ENCODE results near the gene PICK1. TPM values are rescaled to one million over a fixed set of nuclear protein-coding genes. Genes with fewer than 3 reads are reported as not detected.

Gene PICK1
- total RNA-seq, 1 donor from 2014 or later, result 5.5 TPM

- DNase-seq (ENCODE audit: low spot score), result no peak
Measured at GRCh38 chr22:38087855-38088254, 30.7 kb downstream of the PICK1 start.

GRCh38 chr22:38088629-38089473 is 31.6 kb downstream of the PICK1 start:
- no peak for DNase-seq (ENCODE audit: low spot score)

GRCh38 chr22:38089474-38089851 is 32.3 kb downstream of the PICK1 start:
- no peak for DNase-seq (ENCODE audit: low spot score)

- DNase-seq (ENCODE audit: low spot score), result no peak
Measured at GRCh38 chr22:38097058-38097457, 39.9 kb downstream of the PICK1 start.

- DNase-seq (ENCODE audit: low spot score), result peak; percentile 37
Measured at GRCh38 chr22:38097557-38098409, 40.6 kb downstream of the PICK1 start.

GRCh38 chr22:38098410-38099249 is 41.4 kb downstream of the PICK1 start:
- DNase-seq (ENCODE audit: low spot score), result peak; percentile 69

GRCh38 chr22:38103641-38104040 is 46.4 kb downstream of the PICK1 start:
- no peak for DNase-seq (ENCODE audit: low spot score)

GRCh38 chr22:38104084-38104483 is 46.9 kb downstream of the PICK1 start:
- no peak for DNase-seq (ENCODE audit: low spot score)

- no peak for DNase-seq (ENCODE audit: low spot score)
Measured at GRCh38 chr22:38106814-38107578, 49.8 kb downstream of the PICK1 start.

GRCh38 chr22:38107692-38108515 is 50.7 kb downstream of the PICK1 start:
- no peak for DNase-seq (ENCODE audit: low spot score)

- no peak for DNase-seq (ENCODE audit: low spot score)
Measured at GRCh38 chr22:38108561-38109319, 51.5 kb downstream of the PICK1 start.

- no peak for DNase-seq (ENCODE audit: low spot score)
Measured at GRCh38 chr22:38109371-38110001, 52.3 kb downstream of the PICK1 start.

- no peak for DNase-seq (ENCODE audit: low spot score)
Measured at GRCh38 chr22:38110008-38110862, 53.0 kb downstream of the PICK1 start, which contains the start of gene BAIAP2L2. Gene BAIAP2L2, minus strand, starts transcription at chr22:38110684. Its CDS starts 159 bp downstream, at chr22:38110525.

- DNase-seq (ENCODE audit: low spot score), result no peak
Measured at GRCh38 chr22:38110863-38111852, 54.0 kb downstream of the PICK1 start.

GRCh38 chr22:38111925-38112355 is 54.7 kb downstream of the PICK1 start:
- DNase-seq (ENCODE audit: low spot score), result no peak

- DNase-seq (ENCODE audit: low spot score), result no peak
Measured at GRCh38 chr22:38112381-38112780, 55.2 kb downstream of the PICK1 start.
